Gastroesophageal sphincter (tissue), 3 donors: ENCODE results near the gene COX14.

Experiments
- EP300 ChIP-seq: sonication (generic); formaldehyde crosslinking; IDR thresholded peaks from one replicate; pipeline ENCODE4 v1.6.1; 2017; ENCODE audit warnings: antibody characterized with exemption, mild to moderate bottlenecking
- POLR2A ChIP-seq, 2 donors: fragments of 450-650 bp; IDR thresholded peaks; one replicate each; pipeline ENCODE4 v1.6.1; 2017; ENCODE audit warnings: antibody characterized with exemption in 2 of 2, mild to moderate bottlenecking in 2 of 2, moderate library complexity in 1 of 2
- TF ChIP-seq, protein P1 (sequence below), 4 experiments: fragments of 200-600 bp in 2 of 4; fragments of 450-650 bp in 2 of 4; sonication (generic) in 1 of 4; IDR thresholded peaks; one replicate each; pipeline ENCODE4 v1.5.1; 2017 to 2019; ENCODE audit warnings: antibody characterized with exemption in 4 of 4, mild to moderate bottlenecking in 2 of 4, moderate library complexity in 2 of 4

DNA sequence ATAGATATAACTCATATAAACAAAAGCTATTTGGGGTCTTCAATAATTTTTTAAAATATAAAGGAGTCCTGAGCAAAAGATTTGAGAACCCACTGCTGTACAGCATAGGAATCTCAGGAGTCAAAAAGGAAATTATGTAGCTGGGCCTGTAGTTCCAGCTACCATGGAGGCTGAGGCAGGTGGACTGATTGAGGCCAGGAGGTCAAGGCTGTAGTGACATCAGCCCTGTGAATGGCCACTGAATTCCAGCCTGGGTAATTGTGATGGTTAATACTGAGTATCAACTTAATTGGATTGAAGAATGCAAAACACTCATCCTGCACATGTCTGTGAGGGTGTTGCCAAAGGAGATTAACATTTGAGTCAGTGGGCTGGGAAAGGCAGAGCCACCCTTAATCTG is 44.6 kb downstream of the COX14 start:
- TF ChIP-seq, protein P1, sequence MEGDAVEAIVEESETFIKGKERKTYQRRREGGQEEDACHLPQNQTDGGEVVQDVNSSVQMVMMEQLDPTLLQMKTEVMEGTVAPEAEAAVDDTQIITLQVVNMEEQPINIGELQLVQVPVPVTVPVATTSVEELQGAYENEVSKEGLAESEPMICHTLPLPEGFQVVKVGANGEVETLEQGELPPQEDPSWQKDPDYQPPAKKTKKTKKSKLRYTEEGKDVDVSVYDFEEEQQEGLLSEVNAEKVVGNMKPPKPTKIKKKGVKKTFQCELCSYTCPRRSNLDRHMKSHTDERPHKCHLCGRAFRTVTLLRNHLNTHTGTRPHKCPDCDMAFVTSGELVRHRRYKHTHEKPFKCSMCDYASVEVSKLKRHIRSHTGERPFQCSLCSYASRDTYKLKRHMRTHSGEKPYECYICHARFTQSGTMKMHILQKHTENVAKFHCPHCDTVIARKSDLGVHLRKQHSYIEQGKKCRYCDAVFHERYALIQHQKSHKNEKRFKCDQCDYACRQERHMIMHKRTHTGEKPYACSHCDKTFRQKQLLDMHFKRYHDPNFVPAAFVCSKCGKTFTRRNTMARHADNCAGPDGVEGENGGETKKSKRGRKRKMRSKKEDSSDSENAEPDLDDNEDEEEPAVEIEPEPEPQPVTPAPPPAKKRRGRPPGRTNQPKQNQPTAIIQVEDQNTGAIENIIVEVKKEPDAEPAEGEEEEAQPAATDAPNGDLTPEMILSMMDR (IDR thresholded peaks at IDR 0.05) = no peak
- TF ChIP-seq POLR2A (IDR thresholded peaks at IDR 0.05) (no peak), EP300 (no peak)
